Type B pancreatic cell (in vitro differentiated cells): ENCODE results near the gene P3H1. TPM values are rescaled to one million over a fixed set of nuclear protein-coding genes. Genes with fewer than 3 reads are reported as not detected.

ENCODE experiments used
- DNase-seq: peaks from one replicate; pipeline ENCODE4 v3.0.0; 2021; ENCODE audit warnings: mixed read lengths; ENCODE audit not compliant: unreplicated experiment; ENCODE audit errors: extremely low spot score
- H3K27ac Mint-ChIP-seq: 2 replicates; pipeline ENCODE4 v1.8.0; 2021; ENCODE audit warnings: mild to moderate bottlenecking, mixed read lengths
- H3K27me3 Mint-ChIP-seq: 2 replicates; pipeline ENCODE4 v1.8.0; 2021; ENCODE audit warnings: mixed read lengths
- H3K36me3 Mint-ChIP-seq: 2 replicates; pipeline ENCODE4 v1.8.0; 2021; ENCODE audit warnings: mixed read lengths
- H3K4me1 Mint-ChIP-seq: one replicate; pipeline ENCODE4 v1.8.0; 2021; ENCODE audit warnings: mixed read lengths; ENCODE audit not compliant: unreplicated experiment
- H3K4me3 Mint-ChIP-seq: 2 replicates; pipeline ENCODE4 v1.8.0; 2021; ENCODE audit warnings: mild to moderate bottlenecking, mixed read lengths
- H3K9me3 Mint-ChIP-seq: 2 replicates; pipeline ENCODE4 v1.8.0; 2021; ENCODE audit warnings: mixed read lengths
- total RNA-seq: library from RNA; stranded (reverse); gene quantifications from 2 replicates; pipeline ENCODE4 v1.2.1, GENCODE V29; 2021; ENCODE audit warnings: low replicate concordance
- TF ChIP-seq, protein P1 (sequence below): fragments of 200-600 bp; sonication (generic); conservative IDR thresholded peaks from 2 replicates; pipeline ENCODE4 v1.5.0; 2021; ENCODE audit warnings: antibody characterized with exemption, mild to moderate bottlenecking

P3H1 gene
- total RNA-seq, 1 donor from 2014 or later, result 77.2 TPM

DNA sequence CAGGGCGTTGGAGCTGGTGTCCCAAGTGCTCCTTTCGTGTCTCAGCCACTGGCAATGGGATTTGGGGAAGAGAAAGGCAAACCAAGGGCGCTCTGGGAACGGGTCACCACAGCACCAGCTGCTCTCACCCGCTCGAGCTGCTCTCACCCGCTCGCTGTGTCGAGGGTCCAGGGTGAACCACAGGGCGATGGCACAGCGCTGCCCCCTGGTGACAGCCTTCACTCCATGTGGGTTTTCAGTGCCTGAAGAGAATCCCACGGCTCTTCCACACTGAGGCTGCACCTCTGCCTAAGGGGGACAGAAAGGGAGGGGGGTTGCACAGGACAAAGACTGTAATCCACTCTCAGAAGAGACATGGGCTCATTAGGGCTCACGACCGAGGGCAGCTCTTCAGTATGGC lies 19.7 kb downstream of the P3H1 start:
- DNase-seq, result no peak
- Mint-ChIP-seq H3K36me3 (peaks cover 18% of the 10 kb centered on the region), H3K9me3 (peaks cover 6% of the 10 kb centered on the region), H3K4me3 (no peak overlapping the region), H3K4me1 (peaks cover 11% of the 10 kb centered on the region), H3K27me3 (no peaks in the 10 kb centered on the region), H3K27ac (no peak overlapping the region)
- TF ChIP-seq, protein P1, sequence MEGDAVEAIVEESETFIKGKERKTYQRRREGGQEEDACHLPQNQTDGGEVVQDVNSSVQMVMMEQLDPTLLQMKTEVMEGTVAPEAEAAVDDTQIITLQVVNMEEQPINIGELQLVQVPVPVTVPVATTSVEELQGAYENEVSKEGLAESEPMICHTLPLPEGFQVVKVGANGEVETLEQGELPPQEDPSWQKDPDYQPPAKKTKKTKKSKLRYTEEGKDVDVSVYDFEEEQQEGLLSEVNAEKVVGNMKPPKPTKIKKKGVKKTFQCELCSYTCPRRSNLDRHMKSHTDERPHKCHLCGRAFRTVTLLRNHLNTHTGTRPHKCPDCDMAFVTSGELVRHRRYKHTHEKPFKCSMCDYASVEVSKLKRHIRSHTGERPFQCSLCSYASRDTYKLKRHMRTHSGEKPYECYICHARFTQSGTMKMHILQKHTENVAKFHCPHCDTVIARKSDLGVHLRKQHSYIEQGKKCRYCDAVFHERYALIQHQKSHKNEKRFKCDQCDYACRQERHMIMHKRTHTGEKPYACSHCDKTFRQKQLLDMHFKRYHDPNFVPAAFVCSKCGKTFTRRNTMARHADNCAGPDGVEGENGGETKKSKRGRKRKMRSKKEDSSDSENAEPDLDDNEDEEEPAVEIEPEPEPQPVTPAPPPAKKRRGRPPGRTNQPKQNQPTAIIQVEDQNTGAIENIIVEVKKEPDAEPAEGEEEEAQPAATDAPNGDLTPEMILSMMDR, result peak; percentile 75

DNA sequence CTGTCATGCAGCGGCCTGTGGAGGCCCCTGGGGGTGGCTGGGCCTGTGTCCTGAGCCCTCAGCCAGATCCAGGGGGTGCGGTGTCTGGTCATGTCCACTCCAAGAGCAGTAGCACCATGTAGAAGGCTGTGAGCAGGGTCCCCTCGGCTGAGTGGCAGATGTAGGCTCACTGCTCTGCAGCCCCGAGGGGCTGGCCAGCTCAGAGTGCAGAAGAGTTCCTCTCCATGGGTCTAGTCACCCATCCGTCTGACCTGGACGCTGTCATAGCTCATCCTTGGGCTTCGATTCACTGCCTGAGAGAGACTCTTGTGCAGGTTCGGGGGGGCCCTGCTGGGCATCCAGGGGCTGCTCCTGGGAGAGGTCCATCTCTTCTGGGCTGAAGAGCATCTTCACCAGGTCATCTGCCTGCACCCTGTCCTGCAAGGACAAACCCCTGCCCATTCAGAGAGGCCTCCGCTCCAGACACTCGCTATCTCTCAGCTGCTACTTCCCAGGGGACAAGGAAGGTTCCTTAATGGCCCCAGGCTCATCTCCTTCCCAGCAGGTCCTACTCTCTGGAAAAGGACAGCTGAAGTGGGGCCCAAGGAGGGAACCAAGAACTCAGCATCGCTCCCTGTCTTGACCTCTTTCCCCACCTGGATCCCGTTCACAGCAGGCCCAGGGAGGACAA lies 20.3 kb downstream of the P3H1 start:
- Mint-ChIP-seq H3K9me3 (peaks cover 1% of the 10 kb centered on the region), H3K36me3 (peaks cover 12% of the 10 kb centered on the region), H3K27ac (no peak overlapping the region), H3K27me3 (no peaks in the 10 kb centered on the region), H3K4me3 (no peak overlapping the region), H3K4me1 (peaks cover 11% of the 10 kb centered on the region)
- TF ChIP-seq, protein P1, result no peak
- DNase-seq, result no peak

DNA sequence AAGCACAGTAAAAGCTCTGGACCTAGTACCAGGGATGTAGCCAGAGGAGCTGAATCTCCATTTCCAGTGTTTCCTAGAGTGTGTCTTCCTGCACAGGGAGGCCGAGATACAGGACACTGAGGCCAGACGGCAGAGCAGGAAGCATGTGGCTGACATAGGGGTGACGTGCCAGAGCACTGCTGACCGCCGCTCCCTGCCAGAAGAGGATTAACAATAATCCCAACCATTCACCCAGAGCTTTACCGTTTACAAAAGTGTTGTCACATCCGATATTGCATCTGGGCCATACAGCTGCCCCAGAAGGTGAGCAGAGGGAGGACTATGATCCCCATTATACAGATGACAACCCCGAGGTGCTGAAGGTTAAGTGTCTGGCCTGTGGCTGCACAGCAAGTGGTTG lies 21.0 kb downstream of the P3H1 start:
- Mint-ChIP-seq H3K4me3 (no peak overlapping the region), H3K27ac (no peak overlapping the region), H3K27me3 (no peaks in the 10 kb centered on the region), H3K4me1 (peaks cover 11% of the 10 kb centered on the region), H3K9me3 (no peaks in the 10 kb centered on the region), H3K36me3 (peaks cover 10% of the 10 kb centered on the region)
- TF ChIP-seq, protein P1, result no peak
- no peak for DNase-seq

DNA sequence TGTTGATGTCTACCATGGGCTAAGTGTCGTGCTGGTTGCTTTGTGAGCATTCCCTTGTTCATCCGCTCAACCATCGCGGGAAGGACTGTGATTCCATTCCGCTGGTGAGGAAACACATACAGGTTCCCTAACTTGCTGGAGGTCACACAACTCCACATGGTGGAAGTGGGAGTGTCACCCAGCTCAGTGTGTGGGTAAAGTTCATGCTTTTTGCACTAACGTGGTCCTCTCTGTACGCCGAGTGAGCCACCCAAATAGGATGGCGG lies 22.7 kb downstream of the P3H1 start:
- H3K27me3 Mint-ChIP-seq, result no peaks in the 10 kb centered on the region
- no peak for DNase-seq
- peaks cover 14% of the 10 kb centered on the region for H3K4me1 Mint-ChIP-seq
- no peaks in the 10 kb centered on the region for H3K9me3 Mint-ChIP-seq
- H3K27ac Mint-ChIP-seq, result no peak overlapping the region
- TF ChIP-seq, protein P1, result no peak
- no peaks in the 10 kb centered on the region for H3K36me3 Mint-ChIP-seq
- no peak overlapping the region for H3K4me3 Mint-ChIP-seq

DNA sequence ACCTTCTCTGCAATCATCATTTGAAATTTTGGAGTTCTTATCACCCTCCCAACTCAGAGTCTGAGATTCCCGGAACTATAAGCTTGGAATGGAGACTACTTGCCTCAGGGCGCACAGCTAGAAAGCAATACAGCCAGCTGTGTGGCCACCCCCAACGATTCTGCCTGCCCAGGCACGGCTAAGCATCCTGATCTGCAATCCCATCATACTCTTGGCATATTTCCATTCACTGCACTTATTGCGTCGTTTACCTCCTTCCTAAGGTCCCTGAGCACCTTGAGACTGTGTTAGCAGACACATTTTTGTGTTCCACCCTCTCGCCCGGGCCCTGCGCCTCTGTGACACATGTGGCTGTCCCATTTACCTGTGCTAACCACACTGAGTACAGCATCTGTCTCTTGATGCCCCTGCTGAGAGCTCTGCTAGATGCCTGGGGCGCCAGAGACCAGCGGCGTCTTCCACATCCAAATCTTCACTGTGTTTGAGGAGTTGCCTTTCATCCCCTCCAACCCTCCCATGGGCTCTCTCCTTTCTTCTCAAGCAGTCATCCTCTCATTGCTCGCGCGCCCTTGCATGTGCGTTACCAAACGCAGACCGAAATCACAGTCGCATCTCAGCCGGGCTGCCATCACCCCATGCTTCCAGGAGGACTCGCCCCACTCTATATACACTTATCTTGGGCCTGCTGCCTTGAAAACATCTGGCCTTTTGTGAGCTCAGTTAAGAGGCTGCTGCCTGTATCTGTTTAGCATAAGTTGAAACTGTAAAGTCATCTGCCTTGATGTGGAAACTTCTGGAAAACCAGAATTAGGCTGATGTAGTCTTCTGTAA lies 23.3 kb downstream of the P3H1 start:
- peak overlapping the region; percentile 3 for H3K27ac Mint-ChIP-seq
- H3K4me3 Mint-ChIP-seq, result peak overlapping the region; percentile 2
- H3K27me3 Mint-ChIP-seq, result no peaks in the 10 kb centered on the region
- peaks cover 14% of the 10 kb centered on the region for H3K4me1 Mint-ChIP-seq
- TF ChIP-seq, protein P1, result no peak
- no peaks in the 10 kb centered on the region for H3K36me3 Mint-ChIP-seq
- DNase-seq, result no peak
- no peaks in the 10 kb centered on the region for H3K9me3 Mint-ChIP-seq
